Loucy (cell line): ENCODE results near the gene GRIK2.

Source experiments
- EZH2phosphoT487 ChIP-seq: fragments of 200-600 bp; IDR thresholded peaks from 2 replicates; pipeline ENCODE4 v1.6.1; 2018; ENCODE audit warnings: antibody characterized with exemption, mild to moderate bottlenecking, moderate library complexity, borderline replicate concordance
- TF ChIP-seq, protein P1 (sequence below): fragments of 200-600 bp; sonication (generic); conservative IDR thresholded peaks from 2 replicates; pipeline ENCODE4 v1.5.1; 2014; ENCODE audit warnings: mild to moderate bottlenecking, antibody characterized with exemption, low read length

DNA sequence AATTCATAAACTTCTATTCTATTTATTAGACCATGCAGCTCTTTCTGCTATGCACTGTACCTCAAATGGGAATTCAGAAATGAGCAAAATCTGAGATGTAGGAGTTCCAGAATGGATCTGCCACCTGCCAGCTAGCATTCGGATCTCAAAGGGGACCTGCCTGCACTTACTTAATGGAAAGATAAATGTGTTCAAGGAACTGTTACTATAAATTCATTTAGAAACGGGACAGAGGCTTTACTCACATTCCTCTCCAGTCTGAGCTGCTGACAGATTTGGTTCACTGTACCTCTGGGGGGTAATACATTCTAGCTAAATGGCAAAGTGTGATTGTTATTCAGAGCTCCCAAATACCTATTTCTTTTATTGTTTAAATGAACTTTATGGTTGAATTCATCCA, 384.1 kb downstream of the GRIK2 start:
- TF ChIP-seq, protein P1, sequence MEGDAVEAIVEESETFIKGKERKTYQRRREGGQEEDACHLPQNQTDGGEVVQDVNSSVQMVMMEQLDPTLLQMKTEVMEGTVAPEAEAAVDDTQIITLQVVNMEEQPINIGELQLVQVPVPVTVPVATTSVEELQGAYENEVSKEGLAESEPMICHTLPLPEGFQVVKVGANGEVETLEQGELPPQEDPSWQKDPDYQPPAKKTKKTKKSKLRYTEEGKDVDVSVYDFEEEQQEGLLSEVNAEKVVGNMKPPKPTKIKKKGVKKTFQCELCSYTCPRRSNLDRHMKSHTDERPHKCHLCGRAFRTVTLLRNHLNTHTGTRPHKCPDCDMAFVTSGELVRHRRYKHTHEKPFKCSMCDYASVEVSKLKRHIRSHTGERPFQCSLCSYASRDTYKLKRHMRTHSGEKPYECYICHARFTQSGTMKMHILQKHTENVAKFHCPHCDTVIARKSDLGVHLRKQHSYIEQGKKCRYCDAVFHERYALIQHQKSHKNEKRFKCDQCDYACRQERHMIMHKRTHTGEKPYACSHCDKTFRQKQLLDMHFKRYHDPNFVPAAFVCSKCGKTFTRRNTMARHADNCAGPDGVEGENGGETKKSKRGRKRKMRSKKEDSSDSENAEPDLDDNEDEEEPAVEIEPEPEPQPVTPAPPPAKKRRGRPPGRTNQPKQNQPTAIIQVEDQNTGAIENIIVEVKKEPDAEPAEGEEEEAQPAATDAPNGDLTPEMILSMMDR, result no peak
- no peak for TF ChIP-seq EZH2phosphoT487
